Activated T-cell treated with anti-CD3 and anti-CD28 coated beads for 1 hour (primary cell): ENCODE results near the gene NPIPA7.
"Not testable (repeated sequence)": the region's sequence is repeated elsewhere in the genome, so short reads cannot be mapped to it uniquely, and the experiment has no call there.

Source experiments
- DNase-seq: peaks from one replicate; pipeline ENCODE4 v3.0.0-alpha.2; 2020; ENCODE audit warnings: low read depth

NPIPA7 gene

GRCh38 chr16:16378840-16379239, at the start of gene NPIPA7:
Gene NPIPA7 (plus strand): TSS chr16:16379140. CDS start chr16:16379245, 105 bp downstream.
- DNase-seq: not testable (repeated sequence)

GRCh38 chr16:16331466-16331865, 47.5 kb upstream of the NPIPA7 start:
- DNase-seq: not testable (repeated sequence)

GRCh38 chr16:16357556-16357955, 21.4 kb upstream of the NPIPA7 start:
- not testable (repeated sequence) for DNase-seq

- not testable (repeated sequence) for DNase-seq
Measured at GRCh38 chr16:16358539-16359240, 20.2 kb upstream of the NPIPA7 start.

- not testable (repeated sequence) for DNase-seq
Measured at GRCh38 chr16:16363595-16363994, 15.3 kb upstream of the NPIPA7 start.

GRCh38 chr16:16364100-16364499, 14.8 kb upstream of the NPIPA7 start:
- DNase-seq: not testable (repeated sequence)

- not testable (repeated sequence) for DNase-seq
Measured at GRCh38 chr16:16364701-16365100, 14.2 kb upstream of the NPIPA7 start.

- not testable (repeated sequence) for DNase-seq
Measured at GRCh38 chr16:16365319-16365718, 13.6 kb upstream of the NPIPA7 start.

- DNase-seq: not testable (repeated sequence)
Measured at GRCh38 chr16:16365851-16366250, 13.1 kb upstream of the NPIPA7 start.

GRCh38 chr16:16366552-16367284, 12.2 kb upstream of the NPIPA7 start:
- not testable (repeated sequence) for DNase-seq

GRCh38 chr16:16367285-16367628, 11.7 kb upstream of the NPIPA7 start:
- not testable (repeated sequence) for DNase-seq

GRCh38 chr16:16369081-16369856, 9.7 kb upstream of the NPIPA7 start:
- DNase-seq: not testable (repeated sequence)

- not testable (repeated sequence) for DNase-seq
Measured at GRCh38 chr16:16371136-16371735, 7.7 kb upstream of the NPIPA7 start.

GRCh38 chr16:16374192-16374591, 4.7 kb upstream of the NPIPA7 start:
- DNase-seq: not testable (repeated sequence)

GRCh38 chr16:16399685-16400084, 20.7 kb downstream of the NPIPA7 start:
- not testable (repeated sequence) for DNase-seq

GRCh38 chr16:16402333-16402732, 23.4 kb downstream of the NPIPA7 start:
- not testable (repeated sequence) for DNase-seq

- not testable (repeated sequence) for DNase-seq
Measured at GRCh38 chr16:16404283-16404682, 25.3 kb downstream of the NPIPA7 start.

- not testable (repeated sequence) for DNase-seq
Measured at GRCh38 chr16:16405421-16405820, 26.5 kb downstream of the NPIPA7 start.

- DNase-seq: not testable (repeated sequence)
Measured at GRCh38 chr16:16408430-16408829, 29.5 kb downstream of the NPIPA7 start.

- not testable (repeated sequence) for DNase-seq
Measured at GRCh38 chr16:16413773-16414172, 34.8 kb downstream of the NPIPA7 start.

- DNase-seq: not testable (repeated sequence)
Measured at GRCh38 chr16:16417071-16417470, 38.1 kb downstream of the NPIPA7 start.
